ENCODE measurements around the gene PCYT1A.
A peak's percentile ranks its signal among the peaks of the same experiment; 100 is the strongest.

Gene PCYT1A

GRCh38 chr3:196287440-196288140, at the start of gene PCYT1A:
PCYT1A (minus strand) TSS chr3:196287726; CDS start chr3:196270531, 17,195 bp downstream.
- peak; percentile 97 for ATAC-seq
- TF ChIP-seq ESRRG (CRISPR knock-in tag; IDR thresholded peaks at IDR 0.05) (no peak), ZFP3 (CRISPR knock-in tag; IDR thresholded peaks at IDR 0.05) (0 out of 2 replicates have a peak, but pooled peaks have one; percentile 19), PATZ1 (CRISPR knock-in tag; IDR thresholded peaks at IDR 0.05; ENCODE audit: borderline replicate concordance) (0 out of 2 replicates have a peak, but pooled peaks have one; percentile 11), ZC3H10 (CRISPR knock-in tag; IDR thresholded peaks at IDR 0.05) (no peak)
- TF ChIP-seq, protein P1, sequence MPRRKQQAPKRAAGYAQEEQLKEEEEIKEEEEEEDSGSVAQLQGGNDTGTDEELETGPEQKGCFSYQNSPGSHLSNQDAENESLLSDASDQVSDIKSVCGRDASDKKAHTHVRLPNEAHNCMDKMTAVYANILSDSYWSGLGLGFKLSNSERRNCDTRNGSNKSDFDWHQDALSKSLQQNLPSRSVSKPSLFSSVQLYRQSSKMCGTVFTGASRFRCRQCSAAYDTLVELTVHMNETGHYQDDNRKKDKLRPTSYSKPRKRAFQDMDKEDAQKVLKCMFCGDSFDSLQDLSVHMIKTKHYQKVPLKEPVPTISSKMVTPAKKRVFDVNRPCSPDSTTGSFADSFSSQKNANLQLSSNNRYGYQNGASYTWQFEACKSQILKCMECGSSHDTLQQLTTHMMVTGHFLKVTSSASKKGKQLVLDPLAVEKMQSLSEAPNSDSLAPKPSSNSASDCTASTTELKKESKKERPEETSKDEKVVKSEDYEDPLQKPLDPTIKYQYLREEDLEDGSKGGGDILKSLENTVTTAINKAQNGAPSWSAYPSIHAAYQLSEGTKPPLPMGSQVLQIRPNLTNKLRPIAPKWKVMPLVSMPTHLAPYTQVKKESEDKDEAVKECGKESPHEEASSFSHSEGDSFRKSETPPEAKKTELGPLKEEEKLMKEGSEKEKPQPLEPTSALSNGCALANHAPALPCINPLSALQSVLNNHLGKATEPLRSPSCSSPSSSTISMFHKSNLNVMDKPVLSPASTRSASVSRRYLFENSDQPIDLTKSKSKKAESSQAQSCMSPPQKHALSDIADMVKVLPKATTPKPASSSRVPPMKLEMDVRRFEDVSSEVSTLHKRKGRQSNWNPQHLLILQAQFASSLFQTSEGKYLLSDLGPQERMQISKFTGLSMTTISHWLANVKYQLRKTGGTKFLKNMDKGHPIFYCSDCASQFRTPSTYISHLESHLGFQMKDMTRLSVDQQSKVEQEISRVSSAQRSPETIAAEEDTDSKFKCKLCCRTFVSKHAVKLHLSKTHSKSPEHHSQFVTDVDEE (CRISPR knock-in tag; IDR thresholded peaks at IDR 0.05): 0 out of 2 replicates have a peak, but pooled peaks have one; percentile 65

DNA sequence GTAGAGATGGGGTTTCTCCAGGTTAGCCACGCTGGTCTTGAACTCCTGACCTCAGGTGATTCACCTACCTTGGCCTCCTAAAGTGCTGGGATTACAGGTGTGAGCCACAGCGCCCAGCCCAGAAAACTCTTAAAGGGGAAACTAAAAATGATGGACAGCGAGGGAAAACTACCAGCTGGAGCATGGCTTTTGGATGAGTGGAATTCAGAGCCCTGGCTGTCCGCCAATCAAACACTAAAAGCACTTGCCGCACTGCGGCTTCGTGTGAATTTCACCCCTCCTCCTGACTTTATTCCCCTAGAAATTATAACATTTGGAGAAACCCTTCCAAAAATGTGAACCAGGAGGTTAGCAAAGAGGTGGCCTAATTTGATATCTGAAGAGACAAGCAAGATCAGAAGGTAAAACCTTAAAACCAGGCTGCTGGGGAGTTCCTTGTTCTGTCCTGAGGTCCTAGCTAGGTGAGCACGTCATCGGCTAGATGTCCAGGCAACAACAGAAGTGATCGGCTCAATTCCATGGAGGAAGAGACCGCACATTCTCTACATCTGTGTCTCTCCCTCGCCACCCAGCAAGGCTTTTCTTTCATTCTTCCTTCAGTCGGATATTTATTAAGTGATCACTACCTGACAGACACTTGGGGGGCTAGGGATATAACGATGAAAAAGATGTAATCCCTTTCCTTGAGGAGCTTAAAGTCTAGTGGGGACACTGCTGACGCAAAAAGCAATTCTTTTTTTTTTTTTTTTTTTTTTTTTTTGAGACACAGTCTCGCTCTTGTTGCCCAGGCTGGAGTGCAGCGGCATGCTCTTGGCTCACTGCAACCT, 49.0 kb upstream of the PCYT1A start:
- ATAC-seq: no peak
- TF ChIP-seq ZFP30 (CRISPR knock-in tag; IDR thresholded peaks at IDR 0.05) (no peak), PPARA (CRISPR knock-in tag; IDR thresholded peaks at IDR 0.05; ENCODE audit: borderline replicate concordance) (no peak), ZFP3 (CRISPR knock-in tag; IDR thresholded peaks at IDR 0.05) (no peak), TOX (CRISPR knock-in tag; IDR thresholded peaks at IDR 0.05; ENCODE audit: borderline replicate concordance) (no peak), TCF4 (CRISPR knock-in tag; IDR thresholded peaks at IDR 0.05; ENCODE audit: borderline replicate concordance) (no peak), SNAI2 (CRISPR knock-in tag; IDR thresholded peaks at IDR 0.05) (no peak), OSR1 (CRISPR knock-in tag; IDR thresholded peaks at IDR 0.05) (no peak), CSDC2 (CRISPR knock-in tag; IDR thresholded peaks at IDR 0.05) (no peak), GLIS3 (CRISPR knock-in tag; IDR thresholded peaks at IDR 0.05) (no peak), ZNF565 (CRISPR knock-in tag; conservative IDR thresholded peaks at IDR 0.05; ENCODE audit: low read depth) (no peak)
- TF ChIP-seq, protein P2, sequence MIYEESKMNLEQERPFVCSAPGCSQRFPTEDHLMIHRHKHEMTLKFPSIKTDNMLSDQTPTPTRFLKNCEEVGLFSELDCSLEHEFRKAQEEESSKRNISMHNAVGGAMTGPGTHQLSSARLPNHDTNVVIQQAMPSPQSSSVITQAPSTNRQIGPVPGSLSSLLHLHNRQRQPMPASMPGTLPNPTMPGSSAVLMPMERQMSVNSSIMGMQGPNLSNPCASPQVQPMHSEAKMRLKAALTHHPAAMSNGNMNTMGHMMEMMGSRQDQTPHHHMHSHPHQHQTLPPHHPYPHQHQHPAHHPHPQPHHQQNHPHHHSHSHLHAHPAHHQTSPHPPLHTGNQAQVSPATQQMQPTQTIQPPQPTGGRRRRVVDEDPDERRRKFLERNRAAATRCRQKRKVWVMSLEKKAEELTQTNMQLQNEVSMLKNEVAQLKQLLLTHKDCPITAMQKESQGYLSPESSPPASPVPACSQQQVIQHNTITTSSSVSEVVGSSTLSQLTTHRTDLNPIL (CRISPR knock-in tag; IDR thresholded peaks at IDR 0.05; ENCODE audit: low read depth): no peak

GRCh38 chr3:196335503-196335948, 48.0 kb upstream of the PCYT1A start:
- no peak for ATAC-seq
- no peak for TF ChIP-seq ZFP30 (CRISPR knock-in tag; IDR thresholded peaks at IDR 0.05)
- TF ChIP-seq CSDC2 (CRISPR knock-in tag; IDR thresholded peaks at IDR 0.05): no peak
- TF ChIP-seq ZFP3 (CRISPR knock-in tag; IDR thresholded peaks at IDR 0.05): no peak
- no peak for TF ChIP-seq ESRRG (CRISPR knock-in tag; IDR thresholded peaks at IDR 0.05)
- no peak for TF ChIP-seq CSRNP3 (CRISPR knock-in tag; IDR thresholded peaks at IDR 0.05)
- no peak for TF ChIP-seq ISL1 (CRISPR knock-in tag; IDR thresholded peaks at IDR 0.05)
- TF ChIP-seq ZNF565 (CRISPR knock-in tag; conservative IDR thresholded peaks at IDR 0.05; ENCODE audit: low read depth): no peak
- TF ChIP-seq RARB (CRISPR knock-in tag; IDR thresholded peaks at IDR 0.05): no peak
- no peak for TF ChIP-seq BACH2 (CRISPR knock-in tag; IDR thresholded peaks at IDR 0.05; ENCODE audit: borderline replicate concordance)
- no peak for TF ChIP-seq ARNTL (CRISPR knock-in tag; IDR thresholded peaks at IDR 0.05; ENCODE audit: borderline replicate concordance, low read depth)
- TF ChIP-seq ZNF70 (CRISPR knock-in tag; IDR thresholded peaks at IDR 0.05): no peak
- no peak for TF ChIP-seq TOX (CRISPR knock-in tag; IDR thresholded peaks at IDR 0.05; ENCODE audit: borderline replicate concordance)
- TF ChIP-seq, protein P2 (CRISPR knock-in tag; IDR thresholded peaks at IDR 0.05; ENCODE audit: low read depth): no peak
- TF ChIP-seq SNAI2 (CRISPR knock-in tag; IDR thresholded peaks at IDR 0.05): no peak
- no peak for TF ChIP-seq ZNF8 (CRISPR knock-in tag; IDR thresholded peaks at IDR 0.05)
- no peak for TF ChIP-seq PATZ1 (CRISPR knock-in tag; IDR thresholded peaks at IDR 0.05; ENCODE audit: borderline replicate concordance)
- no peak for TF ChIP-seq TCF4 (CRISPR knock-in tag; IDR thresholded peaks at IDR 0.05; ENCODE audit: borderline replicate concordance)

Measured in SK-N-SH treated with all-trans-retinoic acid at 6 μM for 48 hours (cell line).